Brain microvascular endothelial cell (primary cell): ENCODE measurements around the gene ATP2B2.

Experiments used
- DNase-seq: peaks from one replicate; pipeline ENCODE4 v3.0.0-alpha.2; 2020
- H3K27ac ChIP-seq: fragments of 250-450 bp; sonication (Bioruptor Pico); 2 replicates; pipeline ENCODE4 v1.5.1; 2020; ENCODE audit warnings: mild to moderate bottlenecking, moderate library complexity
- H3K27me3 ChIP-seq: fragments of 250-450 bp; sonication (Bioruptor Pico); replicated peaks from 2 replicates; pipeline ENCODE4 v1.5.1; 2020; ENCODE audit warnings: mild to moderate bottlenecking
- H3K36me3 ChIP-seq: fragments of 250-450 bp; sonication (Bioruptor Pico); replicated peaks from 2 replicates; pipeline ENCODE4 v1.5.1; 2020; ENCODE audit warnings: mild to moderate bottlenecking
- H3K4me3 ChIP-seq: 2 replicates; pipeline ENCODE4 v1.5.1; 2011; ENCODE audit warnings: low read depth, mild to moderate bottlenecking, control low read depth, low read length, moderate library complexity
- in situ Hi-C: cut with HindIII; loops from 2 replicates; pipeline ENCODE4 v1.10.0; 2017; ENCODE audit warnings: low sequenced_read_pairs, low pct_ligation_motif_present
- TF ChIP-seq, protein P1 (sequence below): IDR thresholded peaks from 2 replicates; pipeline ENCODE4 v1.5.1; 2011; ENCODE audit warnings: low read depth, mild to moderate bottlenecking, moderate library complexity, low read length, control low read depth, inconsistent platforms; ENCODE audit errors: missing control alignments

The ATP2B2 gene

DNA sequence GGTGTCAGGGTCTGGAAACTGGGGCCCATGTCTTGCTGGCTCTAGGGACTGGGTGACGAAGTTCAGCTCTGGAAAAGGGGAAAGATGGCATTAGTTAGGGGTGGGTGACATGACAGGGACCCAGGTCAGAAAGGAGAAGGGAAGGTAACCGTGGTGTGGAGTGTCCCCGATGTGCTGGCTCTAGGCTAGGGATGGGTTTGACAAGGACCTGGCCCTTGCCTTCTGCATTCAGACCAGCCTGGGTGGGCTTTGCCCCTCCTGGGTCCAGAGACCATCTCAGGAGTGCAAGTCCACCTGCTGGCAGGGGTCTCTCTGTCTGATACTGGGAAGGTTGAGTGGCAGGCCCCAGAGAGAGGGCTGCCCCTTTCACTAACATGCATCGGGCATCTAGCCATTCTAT is 28.7 kb upstream of the ATP2B2 start:
- Histone ChIP-seq H3K4me3 (no peak overlapping the region), H3K36me3 (no peaks in the 10 kb centered on the region), H3K27me3 (peaks cover 5% of the 10 kb centered on the region), H3K27ac (no peak overlapping the region)
- no peak for DNase-seq
- in situ Hi-C loops, result no loop called here
- TF ChIP-seq, protein P1, sequence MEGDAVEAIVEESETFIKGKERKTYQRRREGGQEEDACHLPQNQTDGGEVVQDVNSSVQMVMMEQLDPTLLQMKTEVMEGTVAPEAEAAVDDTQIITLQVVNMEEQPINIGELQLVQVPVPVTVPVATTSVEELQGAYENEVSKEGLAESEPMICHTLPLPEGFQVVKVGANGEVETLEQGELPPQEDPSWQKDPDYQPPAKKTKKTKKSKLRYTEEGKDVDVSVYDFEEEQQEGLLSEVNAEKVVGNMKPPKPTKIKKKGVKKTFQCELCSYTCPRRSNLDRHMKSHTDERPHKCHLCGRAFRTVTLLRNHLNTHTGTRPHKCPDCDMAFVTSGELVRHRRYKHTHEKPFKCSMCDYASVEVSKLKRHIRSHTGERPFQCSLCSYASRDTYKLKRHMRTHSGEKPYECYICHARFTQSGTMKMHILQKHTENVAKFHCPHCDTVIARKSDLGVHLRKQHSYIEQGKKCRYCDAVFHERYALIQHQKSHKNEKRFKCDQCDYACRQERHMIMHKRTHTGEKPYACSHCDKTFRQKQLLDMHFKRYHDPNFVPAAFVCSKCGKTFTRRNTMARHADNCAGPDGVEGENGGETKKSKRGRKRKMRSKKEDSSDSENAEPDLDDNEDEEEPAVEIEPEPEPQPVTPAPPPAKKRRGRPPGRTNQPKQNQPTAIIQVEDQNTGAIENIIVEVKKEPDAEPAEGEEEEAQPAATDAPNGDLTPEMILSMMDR, result no peak

DNA sequence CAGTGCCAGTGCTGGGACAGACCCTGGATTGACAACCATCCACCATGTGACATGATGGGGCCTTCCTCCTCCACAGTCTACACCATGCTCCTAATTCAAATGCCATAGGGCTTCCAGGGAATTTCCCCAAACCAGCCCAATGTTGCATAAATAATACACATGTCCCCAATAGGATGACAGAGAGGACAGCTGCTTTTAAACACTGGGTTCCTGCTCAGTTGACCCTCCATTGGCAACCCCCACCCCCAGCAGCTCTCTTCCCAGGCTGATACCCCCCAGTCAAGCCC is 28.3 kb upstream of the ATP2B2 start:
- no peak overlapping the region for H3K27ac ChIP-seq
- peaks cover 5% of the 10 kb centered on the region for H3K27me3 ChIP-seq
- no peak for DNase-seq
- in situ Hi-C loops, result no loop called here
- H3K36me3 ChIP-seq, result no peaks in the 10 kb centered on the region
- TF ChIP-seq, protein P1, result no peak
- no peak overlapping the region for H3K4me3 ChIP-seq

GRCh38 chr3:10532939-10533736 is 27.8 kb upstream of the ATP2B2 start:
- in situ Hi-C loops, result no loop called here
- TF ChIP-seq, protein P1, result no peak
- Histone ChIP-seq H3K27ac (no peak overlapping the region), H3K4me3 (no peak overlapping the region), H3K36me3 (no peaks in the 10 kb centered on the region), H3K27me3 (peaks cover 5% of the 10 kb centered on the region)
- no peak for DNase-seq

DNA sequence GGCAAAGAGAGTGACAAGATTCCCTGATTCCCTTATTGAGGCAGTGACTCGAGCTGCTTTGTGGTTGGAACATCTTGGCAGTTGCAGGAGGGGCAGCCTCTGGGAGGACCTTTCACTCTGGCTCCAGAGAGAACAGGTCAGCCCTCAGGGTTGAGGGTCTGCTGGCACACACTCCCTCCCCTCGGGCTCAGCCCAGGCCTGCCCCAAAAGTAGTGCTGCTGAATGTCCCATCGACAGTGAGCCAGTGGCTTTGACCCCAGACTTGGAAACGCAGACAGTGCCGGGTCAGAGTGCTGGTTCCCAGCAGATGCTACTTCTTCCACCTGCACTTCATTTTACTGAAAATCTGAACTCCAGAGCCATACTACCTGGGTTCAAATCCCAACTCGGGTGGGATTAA is 25.6 kb upstream of the ATP2B2 start:
- Histone ChIP-seq H3K27me3 (peaks cover 5% of the 10 kb centered on the region), H3K27ac (no peak overlapping the region), H3K36me3 (no peaks in the 10 kb centered on the region), H3K4me3 (no peak overlapping the region)
- TF ChIP-seq, protein P1, result no peak
- in situ Hi-C loops, result no loop called here
- DNase-seq, result no peak

DNA sequence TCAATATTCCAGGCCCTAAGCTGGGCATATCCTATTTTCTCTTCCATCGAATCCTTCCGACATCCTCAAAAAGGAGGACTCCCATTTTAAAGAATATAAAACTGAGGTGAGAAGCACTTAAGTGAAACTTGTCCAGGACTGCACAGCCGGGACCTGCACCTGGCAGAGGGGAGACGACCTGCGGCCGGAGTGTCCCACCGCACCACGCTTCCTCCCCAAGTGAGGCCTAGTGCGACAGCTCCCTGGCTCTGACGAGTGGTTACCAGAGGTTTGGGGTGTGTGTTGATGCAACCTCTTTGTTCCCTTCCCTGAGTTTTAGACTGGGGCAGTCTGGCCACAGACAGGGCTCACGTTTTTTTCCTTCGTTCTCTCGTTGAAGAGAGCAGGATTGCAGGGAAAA is 24.9 kb upstream of the ATP2B2 start:
- no peak for DNase-seq
- Histone ChIP-seq H3K27ac (no peak overlapping the region), H3K36me3 (no peaks in the 10 kb centered on the region), H3K4me3 (no peak overlapping the region), H3K27me3 (peaks cover 3% of the 10 kb centered on the region)
- in situ Hi-C loops, result no loop called here
- TF ChIP-seq, protein P1, result no peak

- no peak overlapping the region for H3K4me3 ChIP-seq
- H3K27ac ChIP-seq, result no peak overlapping the region
- no peaks in the 10 kb centered on the region for H3K36me3 ChIP-seq
- TF ChIP-seq, protein P1, result no peak
- H3K27me3 ChIP-seq, result no peaks in the 10 kb centered on the region
- no peak for DNase-seq
- in situ Hi-C loops, result no loop called here
Observed at GRCh38 chr3:10529809-10530208, 24.4 kb upstream of the ATP2B2 start.
